Aorta (tissue), 5 donors: ENCODE data around the gene MOV10L1. TPM values are rescaled to one million over a fixed set of nuclear protein-coding genes. Genes with fewer than 3 reads are reported as not detected.

ENCODE experiments used
- ATAC-seq: fragments of 200-7000 bp; cut with Tn5 transposase; one replicate; pipeline ENCODE4 v1.9.1; 2022; ENCODE audit warnings: moderate library complexity; ENCODE audit not compliant: low FRiP score
- DNase-seq, 2 donors: peaks; one replicate each; pipeline ENCODE4 v3.0.0-alpha.2; 2020
- H3K27ac ChIP-seq, 2 donors: one replicate each; pipeline ENCODE4 v1.5.1; 2013; ENCODE audit warnings: low read length in 2 of 2, mild to moderate bottlenecking in 2 of 2, moderate library complexity in 2 of 2, control low read depth in 1 of 2, inconsistent platforms in 1 of 2, low read depth in 1 of 2
- H3K27me3 ChIP-seq, 2 donors: one replicate each; pipeline ENCODE4 v1.6.1; 2013; ENCODE audit warnings: control low read depth in 1 of 2, low read length in 1 of 2, mild to moderate bottlenecking in 1 of 2, moderate library complexity in 1 of 2; ENCODE audit not compliant: insufficient read depth in 2 of 2, control insufficient read depth in 1 of 2
- H3K36me3 ChIP-seq, 2 donors: one replicate each; pipeline ENCODE4 v1.6.1; 2013; ENCODE audit warnings: control low read depth in 1 of 2, low read length in 1 of 2, mild to moderate bottlenecking in 1 of 2; ENCODE audit not compliant: insufficient read depth in 2 of 2, control insufficient read depth in 1 of 2
- H3K4me1 ChIP-seq, 2 donors: one replicate each; pipeline ENCODE4 v1.6.1; 2013; ENCODE audit warnings: low read length in 2 of 2, control low read depth in 1 of 2, mild to moderate bottlenecking in 1 of 2, moderate library complexity in 1 of 2; ENCODE audit not compliant: insufficient read depth in 2 of 2, control insufficient read depth in 1 of 2
- H3K4me3 ChIP-seq, 2 donors: one replicate each; pipeline ENCODE4 v1.5.1; 2013; ENCODE audit warnings: low read length in 2 of 2, control low read depth in 1 of 2, mild to moderate bottlenecking in 1 of 2
- H3K9me3 ChIP-seq: one replicate; pipeline ENCODE4 v1.6.1; 2013; ENCODE audit warnings: mild to moderate bottlenecking, low read length; ENCODE audit not compliant: control insufficient read depth
- WGBS, 2 donors: extraction: QIAGEN DNeasy Blood & Tissue Kit; methylation state at CpG; one replicate each; pipeline ENCODE4 v1.1.7; 2013; 5-methylcytosine and 5-hydroxymethylcytosine counted together
- intact Hi-C, 2 donors: fragments of 100-400 bp; cut with DNase I; formaldehyde crosslinking; loops; one replicate each; pipeline versions ENCODE4 v1.14.2 to v1.15.0; 2022
- polyA plus RNA-seq, 2 donors: library from polyadenylated mRNA; stranded (reverse); fragments of 200-250 nt; gene quantifications; one replicate each; pipeline ENCODE4 v1.2.3, GENCODE V29; 2013
- total RNA-seq, 2 donors: library from RNA; stranded (reverse); fragmentation: NEBNext Ultra II Directional; extraction: Animal tissue kit (Norgen Biotek cat#: 25700); gene quantifications; one replicate each; pipeline ENCODE4 v1.2.1, GENCODE V29; 2021
- donor health status: healthy with polysubstance abuse.
- donor health status: Bipolar disorder and iron deficiency.
- donor health status: DM: no; HTN: no; CAD: no.
- donor health status: DM: no; HTN: no; CAD: no.
- donor health status: DM: yes; HTN: yes; CAD: no.

The MOV10L1 gene
- total and polyA plus RNA-seq, 4 donors: 0.10 to 4.2 (median 2.4) TPM

- intact Hi-C loops: no loop called here
- H3K36me3 ChIP-seq: no peaks in the 10 kb centered on the region
- DNase-seq: no peak
- H3K4me3 ChIP-seq: no peak overlapping the region
- ATAC-seq: no peak
- no peak overlapping the region for H3K27ac ChIP-seq
- H3K4me1 ChIP-seq: no peaks in the 10 kb centered on the region
- 63 to 68% methylated on average over 9 of the region's 9 CpGs for WGBS, 2 donors
- no peaks in the 10 kb centered on the region for H3K9me3 ChIP-seq
- H3K27me3 ChIP-seq: no peaks in the 10 kb centered on the region
Measured at GRCh38 chr22:50105208-50106100, 15.6 kb downstream of the MOV10L1 start.

- ATAC-seq (no peak), DNase-seq (no peak)
- Histone ChIP-seq H3K4me1 (no peaks in the 10 kb centered on the region), H3K36me3 (no peaks in the 10 kb centered on the region), H3K4me3 (no peak overlapping the region), H3K27me3 (no peaks in the 10 kb centered on the region), H3K9me3 (no peaks in the 10 kb centered on the region), H3K27ac (no peak overlapping the region)
- intact Hi-C loops: no loop called here
- 91 to 95% methylated on average over 9 of the region's 9 CpGs for WGBS, 2 donors
Measured at GRCh38 chr22:50107529-50107928, 17.7 kb downstream of the MOV10L1 start.

- 93 to 94% methylated on average over 1 of the region's 1 CpG for WGBS, 2 donors
- H3K4me3 ChIP-seq: no peak overlapping the region
- intact Hi-C loops: no loop called here
- no peaks in the 10 kb centered on the region for H3K4me1 ChIP-seq
- no peak overlapping the region for H3K27ac ChIP-seq
- ATAC-seq: no peak
- no peaks in the 10 kb centered on the region for H3K27me3 ChIP-seq
- no peaks in the 10 kb centered on the region for H3K36me3 ChIP-seq
- no peak for DNase-seq
- no peaks in the 10 kb centered on the region for H3K9me3 ChIP-seq
Measured at GRCh38 chr22:50111056-50111455, 21.2 kb downstream of the MOV10L1 start.

GRCh38 chr22:50112151-50113118, 22.6 kb downstream of the MOV10L1 start:
- Histone ChIP-seq H3K4me3 (no peak overlapping the region), H3K27me3 (no peaks in the 10 kb centered on the region), H3K36me3 (no peaks in the 10 kb centered on the region), H3K9me3 (no peaks in the 10 kb centered on the region), H3K4me1 (no peaks in the 10 kb centered on the region), H3K27ac (no peak overlapping the region)
- ATAC-seq (peak; percentile 46), DNase-seq (peak in 1 of 2 donors; percentile 76)
- 52 to 56% methylated on average over 28 of the region's 28 CpGs for WGBS, 2 donors
- intact Hi-C loops: no loop called here

GRCh38 chr22:50114221-50115021, 24.6 kb downstream of the MOV10L1 start:
- Histone ChIP-seq H3K27me3 (no peaks in the 10 kb centered on the region), H3K9me3 (no peaks in the 10 kb centered on the region), H3K4me1 (no peaks in the 10 kb centered on the region), H3K4me3 (no peak overlapping the region), H3K36me3 (no peaks in the 10 kb centered on the region), H3K27ac (peak overlapping the region in 1 of 2 donors; percentile 83)
- peak; percentile 28 for ATAC-seq
- no peak for DNase-seq
- WGBS, 2 donors: 7 to 11% methylated on average over 19 of the region's 19 CpGs
- intact Hi-C loops: no loop called here

- WGBS, 2 donors: 36 to 41% methylated on average over 10 of the region's 10 CpGs
Measured at GRCh38 chr22:50115693-50116092, 25.9 kb downstream of the MOV10L1 start.

GRCh38 chr22:50117168-50117762, 27.5 kb downstream of the MOV10L1 start:
- H3K4me1 ChIP-seq: no peaks in the 10 kb centered on the region
- no peak overlapping the region for H3K27ac ChIP-seq
- intact Hi-C loops: no loop called here
- H3K36me3 ChIP-seq: no peaks in the 10 kb centered on the region
- DNase-seq (no peak), ATAC-seq (no peak)
- no peak overlapping the region for H3K4me3 ChIP-seq
- H3K27me3 ChIP-seq: no peaks in the 10 kb centered on the region
- no peaks in the 10 kb centered on the region for H3K9me3 ChIP-seq
- WGBS, 2 donors: 95% methylated on average over 19 of the region's 19 CpGs

More at GRCh38 chr22:50115693-50116092, 25.9 kb downstream of the MOV10L1 start:
- intact Hi-C loops: no loop called here
- H3K27me3 ChIP-seq: no peaks in the 10 kb centered on the region
- ATAC-seq (no peak), DNase-seq (peak in 1 of 2 donors; percentile 70)
- no peaks in the 10 kb centered on the region for H3K36me3 ChIP-seq
- no peaks in the 10 kb centered on the region for H3K4me1 ChIP-seq
- no peak overlapping the region for H3K4me3 ChIP-seq
- no peak overlapping the region for H3K27ac ChIP-seq
- no peaks in the 10 kb centered on the region for H3K9me3 ChIP-seq

- DNase-seq (no peak), ATAC-seq (no peak)
- intact Hi-C loops: no loop called here
- Histone ChIP-seq H3K4me3 (no peak overlapping the region), H3K27me3 (no peaks in the 10 kb centered on the region), H3K4me1 (no peaks in the 10 kb centered on the region), H3K36me3 (no peaks in the 10 kb centered on the region), H3K27ac (no peak overlapping the region), H3K9me3 (no peaks in the 10 kb centered on the region)
- WGBS, 2 donors: 35 to 39% methylated on average over 3 of the region's 3 CpGs
Measured at GRCh38 chr22:50118129-50118528, 28.3 kb downstream of the MOV10L1 start.
